ENCODE data around the gene WDR45.

- TF ChIP-seq TAF1 (IDR thresholded peaks at IDR 0.05; ENCODE audit: low read depth) (no peak), POLR2AphosphoS5 (IDR thresholded peaks at IDR 0.05) (no peak), EZH2 (IDR thresholded peaks at IDR 0.05; ENCODE audit: borderline replicate concordance, insufficient read depth, low read length, poor library complexity, severe bottlenecking) (no peak)
- TF ChIP-seq, protein P1, sequence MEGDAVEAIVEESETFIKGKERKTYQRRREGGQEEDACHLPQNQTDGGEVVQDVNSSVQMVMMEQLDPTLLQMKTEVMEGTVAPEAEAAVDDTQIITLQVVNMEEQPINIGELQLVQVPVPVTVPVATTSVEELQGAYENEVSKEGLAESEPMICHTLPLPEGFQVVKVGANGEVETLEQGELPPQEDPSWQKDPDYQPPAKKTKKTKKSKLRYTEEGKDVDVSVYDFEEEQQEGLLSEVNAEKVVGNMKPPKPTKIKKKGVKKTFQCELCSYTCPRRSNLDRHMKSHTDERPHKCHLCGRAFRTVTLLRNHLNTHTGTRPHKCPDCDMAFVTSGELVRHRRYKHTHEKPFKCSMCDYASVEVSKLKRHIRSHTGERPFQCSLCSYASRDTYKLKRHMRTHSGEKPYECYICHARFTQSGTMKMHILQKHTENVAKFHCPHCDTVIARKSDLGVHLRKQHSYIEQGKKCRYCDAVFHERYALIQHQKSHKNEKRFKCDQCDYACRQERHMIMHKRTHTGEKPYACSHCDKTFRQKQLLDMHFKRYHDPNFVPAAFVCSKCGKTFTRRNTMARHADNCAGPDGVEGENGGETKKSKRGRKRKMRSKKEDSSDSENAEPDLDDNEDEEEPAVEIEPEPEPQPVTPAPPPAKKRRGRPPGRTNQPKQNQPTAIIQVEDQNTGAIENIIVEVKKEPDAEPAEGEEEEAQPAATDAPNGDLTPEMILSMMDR (IDR thresholded peaks at IDR 0.05; ENCODE audit: poor library complexity, severe bottlenecking), result no peak
These were observed 22.5 kb upstream of the WDR45 start for GRCh38 chrX:49102190-49102589.
